ENCODE measurements around the gene FLVCR2.
A peak's percentile ranks its signal among the peaks of the same experiment; 100 is the strongest.

Gene FLVCR2

DNA sequence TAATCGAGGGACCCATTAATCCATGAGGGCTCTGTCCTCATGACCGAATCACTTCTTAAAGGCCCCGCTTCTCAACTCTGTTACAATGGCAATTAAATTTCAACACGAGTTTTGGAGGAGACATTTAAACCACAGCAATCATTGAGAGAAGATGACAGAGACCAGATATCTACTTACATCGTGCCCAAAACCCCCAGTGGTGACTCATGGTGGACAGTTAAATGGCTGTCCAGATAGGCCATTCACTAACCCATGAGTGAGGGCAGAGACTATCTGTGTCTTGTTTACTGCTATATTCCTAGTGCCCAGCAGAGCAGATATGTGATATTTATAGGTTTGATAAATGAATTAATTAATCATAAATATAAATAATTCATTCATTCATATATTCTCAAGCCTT lies 20.0 kb upstream of the FLVCR2 start:
- no peak for DNase-seq

GRCh38 chr14:75559045-75559444 lies 19.4 kb upstream of the FLVCR2 start:
- DNase-seq = no peak

DNA sequence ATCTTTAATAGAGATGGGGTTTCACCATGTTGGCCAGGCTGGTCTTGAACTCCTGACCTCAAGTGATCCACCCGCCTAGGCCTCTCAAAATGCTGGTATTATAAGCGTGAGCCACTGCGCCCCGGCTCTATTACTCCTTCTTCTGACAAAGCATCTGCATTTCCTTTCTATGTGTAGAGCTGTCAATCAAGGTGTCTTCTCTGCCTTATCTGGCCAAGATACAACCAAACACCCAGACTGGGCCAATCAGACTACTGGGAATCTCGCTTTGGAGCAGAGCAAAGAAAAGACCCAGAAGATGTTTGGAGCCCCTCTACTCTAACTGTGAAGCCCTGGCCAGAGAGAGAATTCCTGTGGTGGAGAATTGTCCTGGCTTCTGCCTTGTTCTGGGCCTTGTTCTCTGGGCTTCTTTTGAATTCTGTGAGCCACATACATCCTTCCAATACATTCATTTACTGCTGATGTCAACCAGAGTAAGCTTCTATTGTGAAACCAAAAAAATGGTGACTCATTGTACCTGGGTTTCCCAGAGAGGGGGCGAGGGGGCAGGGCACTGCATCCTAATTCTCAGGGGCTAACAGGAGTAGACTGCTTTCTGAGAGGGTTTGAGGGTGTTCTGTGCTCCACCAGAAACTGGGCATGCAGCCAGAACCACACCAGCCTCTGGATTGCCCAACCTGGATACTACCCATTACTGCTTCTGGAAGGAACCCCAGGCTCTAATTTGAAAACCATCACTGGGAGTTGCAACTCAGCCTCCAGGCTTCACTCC lies 18.8 kb upstream of the FLVCR2 start:
- DNase-seq = peak; percentile 78

- DNase-seq = peak; percentile 60
These were observed 17.4 kb upstream of the FLVCR2 start for GRCh38 chr14:75561013-75561432.

DNA sequence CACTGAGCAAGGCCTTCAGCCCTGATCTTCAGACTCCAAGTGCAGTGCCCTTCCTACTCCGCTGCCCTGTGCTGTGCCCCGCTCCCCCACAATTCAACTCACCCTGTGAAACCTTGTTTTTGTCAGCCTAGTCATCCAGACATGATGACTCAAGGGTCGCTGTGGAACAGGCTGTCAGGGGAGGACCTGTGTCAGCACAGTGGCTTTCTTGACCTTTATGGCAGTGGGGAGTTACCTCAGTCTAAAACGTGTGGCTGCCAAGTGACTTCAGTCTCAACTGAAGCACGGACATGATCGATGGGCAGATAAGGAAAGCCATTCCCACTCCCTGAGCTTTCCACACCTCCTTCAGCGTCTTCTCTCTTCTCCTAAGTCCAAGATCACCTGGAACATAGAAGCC lies 16.3 kb upstream of the FLVCR2 start:
- DNase-seq = peak; percentile 87

DNA sequence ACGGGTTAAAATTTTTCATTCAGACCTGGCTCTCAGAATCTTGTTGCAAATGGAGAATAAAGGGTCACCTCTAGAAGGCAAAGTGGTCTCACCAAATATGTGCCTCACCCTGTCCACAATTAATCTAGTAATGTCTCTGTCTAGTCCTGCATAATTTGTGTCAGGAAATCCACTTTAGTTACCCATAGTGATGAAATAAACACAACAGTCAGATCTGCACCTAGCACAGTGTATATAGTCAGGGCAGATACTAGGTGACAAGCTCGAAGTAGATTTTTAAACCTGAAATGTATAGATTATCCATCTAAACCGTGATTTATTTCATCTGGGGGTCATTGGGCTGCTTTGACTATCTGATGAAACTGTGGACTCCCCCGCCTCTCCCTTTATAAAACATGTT lies 15.9 kb upstream of the FLVCR2 start:
- DNase-seq = no peak

DNA sequence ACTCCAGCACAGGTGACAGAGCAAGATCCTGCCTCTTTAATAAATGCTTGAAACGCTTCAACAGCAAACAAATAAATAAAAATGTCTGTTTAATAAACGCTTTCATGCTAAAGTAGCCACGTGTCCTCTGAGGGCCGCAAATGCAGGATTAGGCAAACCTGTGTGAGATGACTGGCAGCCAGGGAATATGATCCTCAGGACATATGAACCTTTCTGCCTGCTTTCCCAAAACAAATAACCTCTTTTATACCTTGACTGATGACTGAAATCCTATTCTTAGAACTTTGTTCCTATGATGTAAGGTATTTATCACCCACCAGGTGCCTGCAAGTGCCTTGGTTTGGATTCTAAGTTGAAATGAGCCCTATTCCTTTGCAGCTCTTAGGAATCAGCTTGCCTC lies 14.5 kb upstream of the FLVCR2 start:
- DNase-seq = no peak

DNA sequence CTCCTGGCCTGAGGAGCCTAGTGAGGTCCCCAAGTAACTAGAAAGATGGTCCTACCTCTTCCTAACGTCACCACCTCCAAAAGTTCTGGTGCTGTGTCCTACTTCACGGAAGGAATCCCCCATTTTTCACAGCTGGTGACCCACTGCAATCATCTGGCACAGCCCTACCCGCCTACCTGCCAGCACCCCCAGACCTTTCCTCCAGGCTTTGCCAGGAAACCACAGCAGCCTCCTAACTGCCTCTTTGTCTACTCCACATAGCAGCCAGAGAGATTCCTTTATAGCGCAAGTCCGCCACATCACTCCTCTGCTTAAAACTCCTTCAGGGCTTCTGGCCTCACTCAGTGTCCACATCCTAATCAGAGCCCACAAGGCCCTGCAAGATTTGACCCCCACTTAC lies 13.4 kb upstream of the FLVCR2 start:
- no peak for DNase-seq

DNA sequence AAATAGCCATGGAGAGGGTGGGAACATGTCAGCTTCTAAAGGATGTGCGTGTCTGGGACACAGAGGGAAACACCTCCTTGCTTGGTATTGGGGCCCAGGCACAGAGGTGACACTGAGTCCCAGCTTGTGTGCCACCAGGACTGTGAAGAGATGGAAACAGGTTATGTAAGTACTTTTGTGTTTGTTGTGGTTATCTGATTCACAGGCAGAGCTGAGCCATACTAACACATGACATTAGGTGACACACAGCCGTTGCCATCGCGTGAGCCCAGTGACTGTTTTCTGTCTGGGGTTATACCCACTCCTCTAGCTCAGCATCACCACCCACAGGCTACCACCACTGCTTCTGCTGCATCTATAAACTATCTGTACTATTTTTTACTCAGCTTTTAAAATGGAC lies 12.1 kb upstream of the FLVCR2 start:
- DNase-seq = peak; percentile 94

GRCh38 chr14:75566752-75567151 lies 11.7 kb upstream of the FLVCR2 start:
- no peak for DNase-seq

- peak; percentile 52 for DNase-seq
These were observed 10.3 kb upstream of the FLVCR2 start for GRCh38 chr14:75568140-75568539.

- peak; percentile 64 for DNase-seq
These were observed 9.6 kb upstream of the FLVCR2 start for GRCh38 chr14:75568791-75569190.

DNA sequence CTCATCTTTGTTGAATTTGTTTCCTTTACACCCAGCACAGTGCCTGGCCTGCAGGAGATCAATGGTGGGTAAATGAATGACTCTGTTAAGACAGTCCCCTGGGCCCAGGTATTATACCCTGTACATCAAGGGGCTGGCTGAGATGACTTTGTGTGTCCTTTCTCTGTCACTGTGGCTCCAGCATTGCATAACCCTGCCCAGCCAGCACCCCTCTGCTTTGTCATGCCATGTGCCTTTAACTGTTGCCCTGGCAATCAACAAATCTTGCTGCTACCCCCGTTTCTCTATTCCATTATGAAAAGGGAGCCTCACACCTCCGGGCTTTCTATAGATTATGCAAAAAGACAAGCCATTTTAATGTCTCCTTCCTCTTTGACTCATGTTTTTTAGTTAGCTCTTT lies 7.6 kb upstream of the FLVCR2 start:
- peak; percentile 72 for DNase-seq

- DNase-seq = no peak
These were observed 6.3 kb upstream of the FLVCR2 start for GRCh38 chr14:75572104-75572503.

GRCh38 chr14:75577090-75577489 lies 1.3 kb upstream of the FLVCR2 start:
- no peak for DNase-seq

DNA sequence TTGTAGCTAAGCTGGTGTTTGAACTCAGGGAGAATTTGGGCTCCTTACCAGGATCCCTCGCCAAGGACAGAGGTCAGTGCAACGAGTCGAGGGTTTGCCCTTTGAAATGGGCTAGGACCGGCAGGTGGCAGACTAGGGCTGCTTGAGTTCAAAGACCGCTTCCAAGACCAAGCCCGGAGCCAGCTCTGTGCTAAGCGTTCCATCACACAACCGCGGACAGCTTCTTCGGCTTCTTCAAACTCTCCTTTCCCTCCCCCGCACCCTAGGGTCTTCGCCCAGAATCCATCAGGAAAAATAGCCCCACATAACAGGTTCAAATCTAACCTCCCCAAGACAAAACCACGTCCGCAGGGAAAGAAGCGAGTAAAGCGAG lies 705 bp upstream of the FLVCR2 start:
- DNase-seq = peak; percentile 84

DNA sequence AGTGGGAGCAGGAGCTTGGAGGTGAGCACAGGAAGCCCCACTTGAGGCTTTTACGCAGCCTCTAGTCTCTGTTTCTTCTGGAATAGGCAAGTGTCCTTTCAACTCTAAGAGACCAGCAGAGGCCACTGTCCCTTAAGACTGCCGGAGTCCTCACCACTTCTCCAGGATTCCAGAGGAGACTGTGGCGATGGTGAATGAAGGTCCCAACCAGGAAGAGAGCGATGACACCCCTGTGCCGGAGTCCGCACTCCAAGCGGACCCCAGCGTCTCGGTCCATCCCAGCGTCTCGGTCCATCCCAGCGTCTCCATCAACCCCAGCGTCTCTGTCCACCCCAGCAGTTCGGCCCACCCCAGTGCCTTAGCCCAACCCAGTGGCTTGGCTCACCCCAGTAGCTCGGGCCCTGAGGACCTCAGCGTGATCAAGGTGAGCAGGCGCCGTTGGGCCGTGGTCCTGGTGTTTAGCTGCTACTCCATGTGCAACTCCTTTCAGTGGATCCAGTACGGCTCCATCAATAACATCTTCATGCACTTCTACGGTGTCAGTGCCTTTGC lies 442 bp downstream of the FLVCR2 start:
- DNase-seq = no peak

DNA sequence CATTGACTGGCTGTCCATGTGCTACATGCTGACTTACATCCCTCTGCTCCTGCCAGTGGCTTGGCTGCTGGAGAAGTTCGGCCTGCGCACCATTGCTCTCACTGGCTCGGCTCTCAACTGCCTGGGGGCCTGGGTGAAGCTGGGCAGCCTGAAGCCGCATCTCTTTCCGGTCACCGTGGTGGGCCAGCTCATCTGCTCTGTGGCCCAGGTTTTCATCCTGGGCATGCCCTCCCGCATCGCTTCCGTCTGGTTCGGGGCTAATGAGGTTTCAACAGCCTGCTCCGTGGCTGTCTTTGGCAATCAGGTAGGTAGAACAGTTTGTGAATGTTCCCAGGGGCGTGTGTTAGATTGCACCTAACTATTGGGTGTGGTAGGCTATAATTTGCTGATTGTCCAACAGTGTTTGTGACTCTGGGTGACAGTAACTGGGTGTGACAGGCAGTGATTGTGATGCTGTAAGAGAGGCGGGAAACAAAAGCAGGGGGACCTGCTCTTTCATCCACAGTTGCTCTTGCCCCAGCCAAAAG lies 981 bp downstream of the FLVCR2 start:
- DNase-seq = no peak

DNA sequence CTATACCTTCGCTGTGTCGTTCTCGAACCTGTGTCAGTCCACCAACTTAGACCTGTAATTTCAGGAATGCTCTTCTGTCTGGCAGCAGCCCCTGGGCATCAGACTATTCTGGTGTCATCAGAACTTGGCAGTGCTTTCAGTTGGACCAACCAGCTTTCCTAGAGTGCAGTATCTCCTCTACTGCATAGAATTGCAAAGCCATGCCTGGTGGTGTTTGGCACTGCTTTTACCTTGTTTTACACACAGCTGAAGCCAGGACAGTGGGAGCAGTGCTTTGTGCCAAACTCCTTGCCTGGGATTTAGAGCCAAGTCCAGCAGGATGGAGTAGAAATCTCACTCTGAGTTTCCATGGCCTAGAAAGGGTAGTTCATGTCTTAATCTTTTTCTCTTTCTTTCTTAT lies 1.5 kb downstream of the FLVCR2 start:
- DNase-seq = no peak

GRCh38 chr14:75587388-75587787 lies 9.0 kb downstream of the FLVCR2 start:
- DNase-seq = no peak

DNA sequence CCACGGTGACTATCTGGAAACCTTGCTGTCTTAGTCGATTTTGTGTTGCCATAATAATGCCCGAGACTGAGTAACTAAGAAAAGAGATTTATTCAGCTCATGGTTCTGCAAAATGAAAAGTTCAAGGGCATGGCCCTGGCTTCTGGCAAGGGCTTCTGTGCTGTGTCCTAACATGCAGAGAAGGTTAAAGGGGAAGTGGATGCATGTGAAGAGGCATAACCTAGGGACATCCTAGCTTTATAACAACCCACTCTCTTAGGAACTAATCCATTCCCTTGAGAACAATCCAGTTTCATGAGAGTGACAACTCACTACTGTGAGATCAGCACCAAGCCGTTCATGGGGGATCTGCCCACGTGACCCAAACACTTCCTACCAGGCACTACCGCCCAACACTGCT lies 11.5 kb downstream of the FLVCR2 start:
- no peak for DNase-seq

DNA sequence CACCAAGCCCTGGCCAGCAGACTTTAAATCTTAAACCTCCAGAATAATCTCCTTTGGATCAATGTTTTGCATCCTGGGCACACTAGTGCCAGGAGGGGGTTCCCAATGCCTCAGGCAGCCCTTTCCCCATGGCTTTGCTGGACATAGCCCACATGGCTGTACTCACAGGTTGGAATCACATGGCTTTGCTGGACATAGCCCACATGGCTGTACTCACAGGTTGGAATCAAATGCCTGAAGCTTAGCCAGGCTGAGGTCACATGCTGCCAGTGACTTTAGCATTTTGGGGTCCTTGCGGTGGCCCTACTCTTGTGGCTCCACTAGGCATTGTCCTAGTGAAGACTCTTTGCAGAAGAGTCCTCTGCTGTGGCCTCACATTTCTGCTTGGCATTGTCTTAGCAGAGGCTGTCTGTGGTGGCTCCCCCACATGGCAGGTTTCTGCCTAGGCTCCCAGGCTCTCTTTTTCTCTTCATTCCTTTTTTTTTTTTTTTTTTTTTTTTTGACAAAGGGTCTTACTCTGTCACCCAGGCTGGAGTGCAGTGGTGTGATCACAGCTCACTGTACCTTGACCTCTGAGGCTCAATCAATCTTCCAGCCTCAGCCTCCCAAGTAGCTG lies 13.0 kb downstream of the FLVCR2 start:
- no peak for DNase-seq

GRCh38 chr14:75591987-75592575 lies 13.7 kb downstream of the FLVCR2 start:
- no peak for DNase-seq

GRCh38 chr14:75595226-75595625 lies 16.8 kb downstream of the FLVCR2 start:
- DNase-seq = no peak

Measured in activated CD4-positive, alpha-beta T cell treated with anti-CD3 and anti-CD28 coated beads, Interleukin-2, amount 50 U/mL, for 16 hours (primary cell).